ENCODE data around the gene TLK1.

TLK1 gene

DNA sequence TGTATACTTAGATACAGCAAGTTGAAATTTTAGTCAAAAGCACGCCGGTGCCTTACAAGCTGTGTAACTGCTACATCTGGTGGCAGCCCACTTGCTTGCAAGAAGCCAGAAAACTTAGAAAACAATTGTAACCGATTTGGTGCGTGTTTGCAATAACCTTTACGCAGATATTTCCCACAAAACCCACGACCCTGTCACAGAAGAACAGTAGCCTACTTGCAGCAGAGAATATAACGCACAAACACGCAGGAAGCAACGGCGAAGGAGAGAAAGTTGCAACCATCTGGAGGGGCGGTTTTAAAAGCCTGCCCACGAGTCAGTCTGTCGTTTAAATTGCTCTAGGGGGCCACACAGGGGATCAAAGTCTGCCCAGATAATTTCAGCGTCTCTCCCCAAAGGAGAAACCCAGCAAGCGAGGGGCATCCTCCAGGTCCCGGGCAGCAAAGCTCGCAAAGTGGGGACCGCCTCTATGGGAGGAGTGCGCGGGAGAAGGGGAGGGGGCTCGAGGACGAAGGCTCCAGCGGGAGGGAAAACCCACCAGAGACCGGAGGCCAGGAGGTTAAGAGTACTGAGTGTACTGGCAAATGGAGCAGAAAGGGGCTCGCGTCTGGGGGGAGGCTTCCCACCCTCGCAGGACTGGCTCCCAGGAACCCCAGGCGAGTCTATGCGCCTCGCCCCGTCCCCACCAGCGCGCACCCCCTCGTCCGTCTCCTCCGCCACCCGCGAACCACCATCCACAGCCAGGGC lies 1.1 kb downstream of the TLK1 start:
- Histone ChIP-seq H3K27me3 (no peaks in the 10 kb centered on the region), H3K4me3 (ENCODE audit: low read depth, low read length) (peak overlapping the region; percentile 85), H3K36me3 (no peaks in the 10 kb centered on the region), H3K9me3 (no peaks in the 10 kb centered on the region), H3K4me1 (no peaks in the 10 kb centered on the region)
- TF ChIP-seq, protein P1, sequence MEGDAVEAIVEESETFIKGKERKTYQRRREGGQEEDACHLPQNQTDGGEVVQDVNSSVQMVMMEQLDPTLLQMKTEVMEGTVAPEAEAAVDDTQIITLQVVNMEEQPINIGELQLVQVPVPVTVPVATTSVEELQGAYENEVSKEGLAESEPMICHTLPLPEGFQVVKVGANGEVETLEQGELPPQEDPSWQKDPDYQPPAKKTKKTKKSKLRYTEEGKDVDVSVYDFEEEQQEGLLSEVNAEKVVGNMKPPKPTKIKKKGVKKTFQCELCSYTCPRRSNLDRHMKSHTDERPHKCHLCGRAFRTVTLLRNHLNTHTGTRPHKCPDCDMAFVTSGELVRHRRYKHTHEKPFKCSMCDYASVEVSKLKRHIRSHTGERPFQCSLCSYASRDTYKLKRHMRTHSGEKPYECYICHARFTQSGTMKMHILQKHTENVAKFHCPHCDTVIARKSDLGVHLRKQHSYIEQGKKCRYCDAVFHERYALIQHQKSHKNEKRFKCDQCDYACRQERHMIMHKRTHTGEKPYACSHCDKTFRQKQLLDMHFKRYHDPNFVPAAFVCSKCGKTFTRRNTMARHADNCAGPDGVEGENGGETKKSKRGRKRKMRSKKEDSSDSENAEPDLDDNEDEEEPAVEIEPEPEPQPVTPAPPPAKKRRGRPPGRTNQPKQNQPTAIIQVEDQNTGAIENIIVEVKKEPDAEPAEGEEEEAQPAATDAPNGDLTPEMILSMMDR (IDR thresholded peaks at IDR 0.05; ENCODE audit: low read depth, low read length): peak; percentile 47
- DNase-seq: peak; percentile 56

DNA sequence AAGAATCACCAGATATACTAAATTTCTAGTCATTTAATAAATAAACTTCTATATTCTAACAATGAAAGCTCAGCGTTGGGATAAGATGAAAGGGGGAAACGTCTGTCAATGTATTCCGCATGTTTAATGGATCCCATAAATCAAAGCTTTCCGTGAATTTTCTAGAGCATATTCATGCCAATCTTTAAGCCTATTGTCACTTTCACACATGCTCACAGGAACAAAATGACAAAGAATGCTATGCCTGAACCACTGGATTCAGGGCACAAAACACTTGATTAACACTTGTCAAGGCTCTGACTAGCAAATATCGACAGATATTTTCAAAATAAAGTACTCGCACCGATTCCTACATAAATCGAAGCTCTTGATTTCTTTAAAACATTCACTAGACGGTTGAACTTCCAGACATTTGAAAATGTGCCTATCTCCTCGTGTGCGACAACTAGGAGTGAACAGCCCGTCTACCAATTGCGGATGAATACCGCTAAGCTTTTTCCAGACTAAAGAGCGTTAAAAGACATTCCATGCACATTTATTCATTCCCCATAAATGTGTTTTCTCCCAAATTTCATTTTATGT lies 1.8 kb downstream of the TLK1 start:
- DNase-seq: no peak
- no peaks in the 10 kb centered on the region for H3K9me3 ChIP-seq
- TF ChIP-seq, protein P1 (IDR thresholded peaks at IDR 0.05; ENCODE audit: low read depth, low read length): no peak
- peak overlapping the region; percentile 85 for H3K4me3 ChIP-seq (ENCODE audit: low read depth, low read length)
- H3K36me3 ChIP-seq: no peaks in the 10 kb centered on the region
- H3K4me1 ChIP-seq: no peaks in the 10 kb centered on the region
- no peaks in the 10 kb centered on the region for H3K27me3 ChIP-seq

DNA sequence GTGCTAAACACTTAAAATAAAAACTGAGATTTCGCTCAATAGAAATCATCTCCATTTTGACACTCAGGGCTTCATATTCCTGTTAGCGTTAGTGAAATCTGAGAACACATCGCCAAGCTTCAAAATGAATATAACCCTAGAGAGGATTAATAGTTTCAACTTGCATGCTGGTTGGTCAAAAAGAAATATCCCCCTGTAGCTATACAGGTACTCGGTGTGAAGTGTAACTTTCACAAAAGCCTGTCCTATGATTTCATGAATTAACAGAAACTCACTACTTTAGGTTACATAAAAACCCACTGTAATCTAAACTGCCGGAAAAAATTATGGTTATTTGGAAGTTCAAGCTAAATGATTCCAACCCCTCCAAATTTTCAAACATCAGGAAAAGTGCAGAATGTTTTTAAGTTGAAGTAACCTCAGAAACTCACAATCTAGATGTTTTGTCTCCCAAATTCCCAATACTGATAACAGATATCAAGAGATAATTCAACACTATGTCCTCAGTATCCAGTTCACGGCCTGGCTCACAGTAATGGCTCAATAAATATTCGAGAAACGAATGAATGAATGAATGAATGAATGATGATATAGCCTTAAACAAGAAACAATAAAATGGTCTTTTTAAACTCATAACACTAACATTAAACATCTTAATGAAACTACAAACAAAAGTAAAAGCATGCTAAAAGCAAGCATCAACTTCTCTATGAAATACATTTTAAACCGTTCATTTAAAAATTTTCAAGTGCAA lies 2.5 kb downstream of the TLK1 start:
- Histone ChIP-seq H3K4me1 (no peaks in the 10 kb centered on the region), H3K4me3 (ENCODE audit: low read depth, low read length) (peak overlapping the region; percentile 85), H3K27me3 (no peaks in the 10 kb centered on the region), H3K9me3 (no peaks in the 10 kb centered on the region), H3K36me3 (no peaks in the 10 kb centered on the region)
- TF ChIP-seq, protein P1 (IDR thresholded peaks at IDR 0.05; ENCODE audit: low read depth, low read length): no peak
- DNase-seq: no peak

DNA sequence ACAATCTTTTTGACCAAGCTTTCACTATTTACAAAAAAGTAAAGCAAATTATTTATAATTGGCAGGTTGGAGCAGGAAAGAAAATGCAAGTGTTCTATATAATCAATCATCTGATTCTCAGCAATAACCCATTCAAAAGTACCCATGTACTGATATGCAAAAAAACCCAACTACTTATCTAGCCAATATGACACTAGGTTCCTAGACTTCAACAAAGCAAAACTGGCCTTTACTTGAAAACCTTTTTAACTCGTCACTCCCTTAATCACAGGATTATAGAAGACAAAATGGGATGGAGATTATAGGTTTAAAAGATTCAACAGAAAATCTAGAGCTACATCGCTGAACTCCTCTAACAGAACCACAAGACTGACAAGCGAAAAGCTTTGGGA lies 3.6 kb downstream of the TLK1 start:
- no peak for DNase-seq
- no peak overlapping the region for H3K4me3 ChIP-seq (ENCODE audit: low read depth, low read length)
- H3K27me3 ChIP-seq: no peaks in the 10 kb centered on the region
- H3K4me1 ChIP-seq: no peaks in the 10 kb centered on the region
- H3K36me3 ChIP-seq: no peaks in the 10 kb centered on the region
- no peaks in the 10 kb centered on the region for H3K9me3 ChIP-seq
- TF ChIP-seq, protein P1 (IDR thresholded peaks at IDR 0.05; ENCODE audit: low read depth, low read length): no peak

DNA sequence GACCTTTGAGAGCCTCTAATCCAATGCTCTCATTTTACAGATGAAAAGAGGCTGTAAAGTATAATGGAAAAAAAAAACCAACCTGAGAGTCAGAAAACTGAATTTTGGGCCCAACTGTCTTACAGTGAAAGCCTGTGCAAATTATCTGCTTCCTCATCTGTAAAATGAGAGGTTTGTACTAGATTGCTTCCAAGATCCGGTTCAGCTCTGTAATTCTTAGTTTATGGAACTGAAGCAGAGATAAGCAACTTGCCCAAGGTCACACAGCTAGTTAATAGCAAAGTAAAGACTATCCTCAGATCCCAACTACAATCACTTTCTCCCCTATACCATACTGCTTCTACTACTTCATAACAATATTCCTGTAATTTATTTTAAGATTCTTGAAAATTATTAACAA lies 6.3 kb downstream of the TLK1 start:
- no peaks in the 10 kb centered on the region for H3K36me3 ChIP-seq
- no peak overlapping the region for H3K4me3 ChIP-seq (ENCODE audit: low read depth, low read length)
- no peaks in the 10 kb centered on the region for H3K9me3 ChIP-seq
- no peaks in the 10 kb centered on the region for H3K4me1 ChIP-seq
- H3K27me3 ChIP-seq: no peaks in the 10 kb centered on the region
- TF ChIP-seq, protein P1 (IDR thresholded peaks at IDR 0.05; ENCODE audit: low read depth, low read length): no peak
- DNase-seq: no peak

Data from BE2C (cell line).